WTC11 (cell line): ENCODE measurements around the gene ITPR1. TPM values are rescaled to one million over a fixed set of nuclear protein-coding genes. Genes with fewer than 3 reads are reported as not detected.

Experiments
- ATAC-seq: fragments of 200-7000 bp; cut with Tn5 transposase; 2 replicates; pipeline ENCODE4 v1.10.0; 2021; ENCODE audit warnings: mild to moderate bottlenecking, moderate library complexity
- CTCF ChIA-PET: fragments of 300-600 bp; sonication (Branson Sonifier 250); formaldehyde crosslinking; loops from one replicate; lab custom pipeline; 2021; ENCODE audit warnings: antibody characterized with exemption; lab: Charles Lee
- POLR2A ChIA-PET: fragments of 350-600 bp; sonication (Branson Sonifier 250); formaldehyde crosslinking; loops from one replicate; lab custom pipeline; 2021; ENCODE audit warnings: antibody characterized with exemption; lab: Charles Lee
- DNase-seq: peaks from one replicate; pipeline ENCODE4 v3.0.0; 2021; ENCODE audit warnings: low spot score
- H3K27ac Mint-ChIP-seq: 2 replicates; pipeline ENCODE4 v1.8.0; 2021; ENCODE audit warnings: mixed read lengths
- H3K27me3 Mint-ChIP-seq: 2 replicates; pipeline ENCODE4 v1.8.0; 2021; ENCODE audit warnings: low read depth, mild to moderate bottlenecking, moderate library complexity, mixed read lengths
- H3K36me3 Mint-ChIP-seq: 2 replicates; pipeline ENCODE4 v1.8.0; 2021; ENCODE audit warnings: mixed read lengths
- H3K4me1 Mint-ChIP-seq: 2 replicates; pipeline ENCODE4 v1.8.0; 2022; ENCODE audit warnings: mixed read lengths
- H3K4me3 Mint-ChIP-seq: 2 replicates; pipeline ENCODE4 v1.8.0; 2021; ENCODE audit warnings: mild to moderate bottlenecking, moderate library complexity, mixed read lengths
- H3K9me3 Mint-ChIP-seq: 2 replicates; pipeline ENCODE4 v1.8.0; 2021; ENCODE audit warnings: mixed read lengths
- CREM ChIP-seq: sonication (generic); formaldehyde crosslinking; IDR thresholded peaks from 2 replicates; pipeline ENCODE4 v1.8.1; 2022; ENCODE audit warnings: mild to moderate bottlenecking, missing genetic modification reagents, moderate library complexity
- ELF4 ChIP-seq: sonication (generic); formaldehyde crosslinking; IDR thresholded peaks from 2 replicates; pipeline ENCODE4 v1.8.1; 2022; ENCODE audit warnings: low read depth, mild to moderate bottlenecking, moderate library complexity, missing genetic modification reagents
- ETV6 ChIP-seq: sonication (generic); formaldehyde crosslinking; IDR thresholded peaks from 2 replicates; pipeline ENCODE4 v1.8.1; 2022; ENCODE audit warnings: mild to moderate bottlenecking, missing genetic modification reagents
- GABPB1 ChIP-seq: sonication (generic); formaldehyde crosslinking; IDR thresholded peaks from 2 replicates; pipeline ENCODE4 v1.8.1; 2023; ENCODE audit warnings: mild to moderate bottlenecking, missing genetic modification reagents
- HMGA2 ChIP-seq: fragments of 250-450 bp; sonication (Bioruptor Pico); IDR thresholded peaks from 2 replicates; pipeline ENCODE4 v1.4.0; 2021; ENCODE audit warnings: mild to moderate bottlenecking, moderate library complexity
- JUN ChIP-seq: sonication (generic); formaldehyde crosslinking; IDR thresholded peaks from 2 replicates; pipeline ENCODE4 v1.8.0; 2023; ENCODE audit warnings: mild to moderate bottlenecking, missing genetic modification reagents
- KAT7 ChIP-seq: sonication (generic); formaldehyde crosslinking; IDR thresholded peaks from 2 replicates; pipeline ENCODE4 v1.8.1; 2023; ENCODE audit warnings: missing genetic modification reagents, mild to moderate bottlenecking, borderline replicate concordance
- NR2C2 ChIP-seq: sonication (generic); formaldehyde crosslinking; IDR thresholded peaks from 2 replicates; pipeline ENCODE4 v1.8.0; 2022; ENCODE audit warnings: mild to moderate bottlenecking, missing genetic modification reagents
- NR3C1 ChIP-seq: sonication (generic); formaldehyde crosslinking; conservative IDR thresholded peaks from 2 replicates; pipeline ENCODE4 v1.8.1; 2023; ENCODE audit warnings: low read depth, mild to moderate bottlenecking, missing genetic modification reagents
- OVOL2 ChIP-seq: fragments of 250-450 bp; sonication (Bioruptor Pico); IDR thresholded peaks from 2 replicates; pipeline ENCODE4 v1.9.0; 2021; ENCODE audit warnings: mild to moderate bottlenecking, borderline replicate concordance
- RELA ChIP-seq: sonication (generic); formaldehyde crosslinking; IDR thresholded peaks from 2 replicates; pipeline ENCODE4 v1.8.1; 2022; ENCODE audit warnings: missing genetic modification reagents, mild to moderate bottlenecking, borderline replicate concordance
- TEAD4 ChIP-seq: sonication (generic); formaldehyde crosslinking; IDR thresholded peaks from 2 replicates; pipeline ENCODE4 v1.8.0; 2022; ENCODE audit warnings: mild to moderate bottlenecking, missing genetic modification reagents
- TP53 ChIP-seq: sonication (generic); formaldehyde crosslinking; IDR thresholded peaks from 2 replicates; pipeline ENCODE4 v1.8.1; 2023; ENCODE audit warnings: mild to moderate bottlenecking, missing genetic modification reagents
- ZBTB21 ChIP-seq: sonication (generic); formaldehyde crosslinking; IDR thresholded peaks from 2 replicates; pipeline ENCODE4 v1.8.1; 2023; ENCODE audit warnings: mild to moderate bottlenecking, missing genetic modification reagents, borderline replicate concordance
- ZNF138 ChIP-seq: sonication (generic); formaldehyde crosslinking; conservative IDR thresholded peaks from 2 replicates; pipeline ENCODE4 v1.8.1; 2022; ENCODE audit warnings: mild to moderate bottlenecking, moderate library complexity, missing genetic modification reagents
- ZNF396 ChIP-seq: fragments of 250-450 bp; sonication (Bioruptor Pico); IDR thresholded peaks from 2 replicates; pipeline ENCODE4 v1.8.0; 2021; ENCODE audit warnings: mild to moderate bottlenecking, moderate library complexity, borderline replicate concordance
- ZNF416 ChIP-seq: fragments of 250-450 bp; sonication (Bioruptor Pico); IDR thresholded peaks from 2 replicates; pipeline ENCODE4 v1.9.0; 2021; ENCODE audit warnings: mild to moderate bottlenecking, inconsistent platforms
- total RNA-seq: library from RNA; stranded (reverse); gene quantifications from 3 replicates; pipeline ENCODE4 v1.2.3, GENCODE V29; 2021
- TF ChIP-seq, protein P1 (sequence below): sonication (generic); formaldehyde crosslinking; IDR thresholded peaks from 2 replicates; pipeline ENCODE4 v1.8.1; 2022; ENCODE audit warnings: low read depth, missing genetic modification reagents, borderline replicate concordance
- TF ChIP-seq, protein P2 (sequence below): fragments of 250-450 bp; sonication (Bioruptor Pico); conservative IDR thresholded peaks from 2 replicates; pipeline ENCODE4 v1.9.0; 2021; ENCODE audit warnings: mild to moderate bottlenecking
- TF ChIP-seq, protein P3 (sequence below): sonication (generic); formaldehyde crosslinking; conservative IDR thresholded peaks from 2 replicates; pipeline ENCODE4 v1.8.1; 2022; ENCODE audit warnings: mild to moderate bottlenecking, missing genetic modification reagents
- TF ChIP-seq, protein P4 (sequence below): sonication (generic); formaldehyde crosslinking; conservative IDR thresholded peaks from 2 replicates; pipeline ENCODE4 v1.8.1; 2023; ENCODE audit warnings: mild to moderate bottlenecking, low read depth, missing genetic modification reagents, moderate library complexity
- TF ChIP-seq, protein P5 (sequence below): fragments of 250-450 bp; sonication (Bioruptor Pico); IDR thresholded peaks from 2 replicates; pipeline ENCODE4 v1.9.0; 2021; ENCODE audit warnings: mild to moderate bottlenecking
- TF ChIP-seq, protein P6 (sequence below): sonication (generic); formaldehyde crosslinking; IDR thresholded peaks from 2 replicates; pipeline ENCODE4 v1.8.1; 2022; ENCODE audit warnings: mild to moderate bottlenecking, missing genetic modification reagents, moderate library complexity, borderline replicate concordance

The ITPR1 gene
- total RNA-seq, 1 experiment from 2014 or later = 11.8 TPM

DNA sequence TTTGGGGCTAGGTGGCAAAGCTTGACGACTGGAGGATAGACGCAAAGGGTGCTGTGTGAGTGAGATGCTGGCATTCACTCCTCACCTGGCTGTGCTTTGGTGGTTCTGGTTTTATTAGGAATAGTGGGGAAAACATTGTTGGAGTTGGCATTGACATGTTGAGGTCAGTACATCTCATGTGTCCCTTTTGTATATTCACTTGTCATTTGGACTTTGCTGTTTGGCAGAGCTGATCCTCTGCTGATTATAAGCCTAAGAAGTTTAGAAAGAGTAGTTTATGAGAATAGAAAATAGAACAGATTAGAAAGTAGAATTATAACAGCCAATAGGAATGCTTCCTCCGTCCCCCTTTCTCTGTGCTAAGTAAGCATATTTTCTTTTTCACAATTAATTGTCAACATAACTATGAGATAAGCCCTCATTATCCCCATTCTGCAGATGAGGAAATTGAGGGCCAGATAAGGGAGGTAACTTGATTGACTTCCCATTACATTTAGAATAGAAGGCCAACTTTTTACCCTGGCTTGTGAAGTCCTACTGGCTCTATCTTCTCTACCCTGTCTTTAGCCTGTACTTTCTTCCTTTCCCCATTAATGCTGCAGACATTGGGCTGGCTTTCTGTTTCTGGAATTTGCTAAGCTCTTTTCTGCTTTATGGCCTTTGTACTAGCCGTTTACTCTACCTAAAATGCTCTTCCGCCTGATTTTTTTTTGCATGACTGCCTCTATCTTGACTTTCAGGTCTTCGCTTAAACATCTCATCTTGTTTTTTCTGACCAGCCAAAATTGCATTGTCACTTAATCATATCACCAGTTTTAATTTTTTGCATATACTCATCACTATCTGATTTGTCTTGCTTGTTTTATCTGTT, 12.8 kb downstream of the ITPR1 start (continued):
- no peak for TF ChIP-seq TP53
- TF ChIP-seq NR3C1 (CRISPR knock-in tag) = no peak
- TF ChIP-seq, protein P1, sequence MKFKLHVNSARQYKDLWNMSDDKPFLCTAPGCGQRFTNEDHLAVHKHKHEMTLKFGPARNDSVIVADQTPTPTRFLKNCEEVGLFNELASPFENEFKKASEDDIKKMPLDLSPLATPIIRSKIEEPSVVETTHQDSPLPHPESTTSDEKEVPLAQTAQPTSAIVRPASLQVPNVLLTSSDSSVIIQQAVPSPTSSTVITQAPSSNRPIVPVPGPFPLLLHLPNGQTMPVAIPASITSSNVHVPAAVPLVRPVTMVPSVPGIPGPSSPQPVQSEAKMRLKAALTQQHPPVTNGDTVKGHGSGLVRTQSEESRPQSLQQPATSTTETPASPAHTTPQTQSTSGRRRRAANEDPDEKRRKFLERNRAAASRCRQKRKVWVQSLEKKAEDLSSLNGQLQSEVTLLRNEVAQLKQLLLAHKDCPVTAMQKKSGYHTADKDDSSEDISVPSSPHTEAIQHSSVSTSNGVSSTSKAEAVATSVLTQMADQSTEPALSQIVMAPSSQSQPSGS = no peak
- TF ChIP-seq, protein P2, sequence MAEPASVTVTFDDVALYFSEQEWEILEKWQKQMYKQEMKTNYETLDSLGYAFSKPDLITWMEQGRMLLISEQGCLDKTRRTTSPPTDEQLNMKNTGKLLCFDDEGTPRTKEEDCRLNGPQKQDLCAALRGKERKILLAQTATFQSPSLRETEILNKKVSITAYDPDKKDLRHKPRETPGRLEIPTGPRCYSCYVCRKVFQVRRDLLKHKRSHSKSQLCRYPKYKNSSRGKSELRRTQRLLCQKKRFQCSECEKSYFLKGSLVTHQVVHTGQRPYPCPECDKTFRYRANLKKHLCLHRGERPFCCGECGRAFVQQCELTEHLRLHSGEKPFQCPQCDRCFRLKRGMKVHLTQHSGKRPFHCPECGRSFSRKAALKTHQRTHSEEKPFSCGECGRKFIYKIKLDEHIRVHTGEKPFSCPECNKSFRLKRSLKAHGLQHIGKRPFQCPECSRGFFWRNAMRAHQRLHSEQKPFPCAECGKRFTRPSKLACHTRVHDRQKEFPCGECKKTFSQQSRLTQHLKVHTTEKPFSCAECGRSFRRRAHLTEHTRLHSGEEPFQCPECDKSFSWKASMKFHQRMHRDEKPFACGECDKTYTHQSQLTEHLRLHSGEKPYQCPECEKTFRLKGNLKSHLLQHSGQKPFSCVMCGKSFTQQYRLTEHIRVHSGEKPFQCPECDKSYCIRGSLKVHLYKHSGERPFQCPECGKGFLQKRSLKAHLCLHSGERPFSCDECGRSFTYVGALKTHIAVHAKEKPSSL (CRISPR knock-in tag) = no peak
- TF ChIP-seq ELF4 (CRISPR knock-in tag) = no peak
- TF ChIP-seq, protein P3, sequence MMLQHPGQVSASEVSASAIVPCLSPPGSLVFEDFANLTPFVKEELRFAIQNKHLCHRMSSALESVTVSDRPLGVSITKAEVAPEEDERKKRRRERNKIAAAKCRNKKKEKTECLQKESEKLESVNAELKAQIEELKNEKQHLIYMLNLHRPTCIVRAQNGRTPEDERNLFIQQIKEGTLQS (CRISPR knock-in tag) = no peak
- no peak for TF ChIP-seq TEAD4 (CRISPR knock-in tag)
- no peak for TF ChIP-seq ZNF416 (CRISPR knock-in tag)
- no peak for TF ChIP-seq ZBTB21 (CRISPR knock-in tag)
- no peak for TF ChIP-seq KAT7 (CRISPR knock-in tag)
- TF ChIP-seq GABPB1 = no peak
- TF ChIP-seq ETV6 (CRISPR knock-in tag) = no peak
- TF ChIP-seq, all 79 proteins: peak for 0

DNA sequence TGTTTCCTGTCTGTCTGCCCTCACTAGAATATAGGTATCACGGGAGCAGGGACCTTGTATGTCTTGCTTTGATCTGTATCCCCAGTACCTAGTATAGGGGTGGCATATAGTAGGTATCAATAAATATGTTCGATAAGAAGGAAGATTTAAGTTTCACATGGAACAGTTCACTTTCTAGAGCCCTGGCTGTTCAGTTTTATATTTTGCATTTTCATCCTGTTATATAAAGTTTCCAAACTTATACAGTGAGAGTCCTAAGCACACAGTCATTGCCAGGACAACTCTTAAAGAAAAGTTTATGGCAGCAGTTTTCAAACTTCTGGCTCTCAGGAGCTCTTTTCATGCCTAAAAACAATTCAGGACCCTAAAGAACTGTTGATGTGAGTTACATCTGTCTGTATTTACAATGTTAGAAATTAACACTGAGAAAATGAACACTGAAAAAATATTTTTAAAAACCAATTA, 13.4 kb downstream of the ITPR1 start:
- ATAC-seq = no peak
- POLR2A ChIA-PET = interaction anchor here (0.7 kb wide), 1 partner anchor 11 kb away, joined by 4 read pairs; no protein-coding TSS in a partner anchor
- Mint-ChIP-seq H3K4me3 (no peak overlapping the region), H3K36me3 (no peaks in the 10 kb centered on the region)
- no peak for TF ChIP-seq ZNF396 (CRISPR knock-in tag)
- TF ChIP-seq RELA (CRISPR knock-in tag) = no peak
- TF ChIP-seq CREM (CRISPR knock-in tag) = no peak
- TF ChIP-seq, protein P4, sequence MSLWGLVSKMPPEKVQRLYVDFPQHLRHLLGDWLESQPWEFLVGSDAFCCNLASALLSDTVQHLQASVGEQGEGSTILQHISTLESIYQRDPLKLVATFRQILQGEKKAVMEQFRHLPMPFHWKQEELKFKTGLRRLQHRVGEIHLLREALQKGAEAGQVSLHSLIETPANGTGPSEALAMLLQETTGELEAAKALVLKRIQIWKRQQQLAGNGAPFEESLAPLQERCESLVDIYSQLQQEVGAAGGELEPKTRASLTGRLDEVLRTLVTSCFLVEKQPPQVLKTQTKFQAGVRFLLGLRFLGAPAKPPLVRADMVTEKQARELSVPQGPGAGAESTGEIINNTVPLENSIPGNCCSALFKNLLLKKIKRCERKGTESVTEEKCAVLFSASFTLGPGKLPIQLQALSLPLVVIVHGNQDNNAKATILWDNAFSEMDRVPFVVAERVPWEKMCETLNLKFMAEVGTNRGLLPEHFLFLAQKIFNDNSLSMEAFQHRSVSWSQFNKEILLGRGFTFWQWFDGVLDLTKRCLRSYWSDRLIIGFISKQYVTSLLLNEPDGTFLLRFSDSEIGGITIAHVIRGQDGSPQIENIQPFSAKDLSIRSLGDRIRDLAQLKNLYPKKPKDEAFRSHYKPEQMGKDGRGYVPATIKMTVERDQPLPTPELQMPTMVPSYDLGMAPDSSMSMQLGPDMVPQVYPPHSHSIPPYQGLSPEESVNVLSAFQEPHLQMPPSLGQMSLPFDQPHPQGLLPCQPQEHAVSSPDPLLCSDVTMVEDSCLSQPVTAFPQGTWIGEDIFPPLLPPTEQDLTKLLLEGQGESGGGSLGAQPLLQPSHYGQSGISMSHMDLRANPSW (CRISPR knock-in tag) = no peak
- no peak for TF ChIP-seq NR2C2 (CRISPR knock-in tag)
- no peak for TF ChIP-seq NR3C1 (CRISPR knock-in tag)
- no peak for TF ChIP-seq HMGA2
- no peak for TF ChIP-seq JUN
- TF ChIP-seq, protein P5, sequence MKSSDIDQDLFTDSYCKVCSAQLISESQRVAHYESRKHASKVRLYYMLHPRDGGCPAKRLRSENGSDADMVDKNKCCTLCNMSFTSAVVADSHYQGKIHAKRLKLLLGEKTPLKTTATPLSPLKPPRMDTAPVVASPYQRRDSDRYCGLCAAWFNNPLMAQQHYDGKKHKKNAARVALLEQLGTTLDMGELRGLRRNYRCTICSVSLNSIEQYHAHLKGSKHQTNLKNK (CRISPR knock-in tag) = no peak
- no peak for TF ChIP-seq ZNF138 (CRISPR knock-in tag)
- TF ChIP-seq, protein P6, sequence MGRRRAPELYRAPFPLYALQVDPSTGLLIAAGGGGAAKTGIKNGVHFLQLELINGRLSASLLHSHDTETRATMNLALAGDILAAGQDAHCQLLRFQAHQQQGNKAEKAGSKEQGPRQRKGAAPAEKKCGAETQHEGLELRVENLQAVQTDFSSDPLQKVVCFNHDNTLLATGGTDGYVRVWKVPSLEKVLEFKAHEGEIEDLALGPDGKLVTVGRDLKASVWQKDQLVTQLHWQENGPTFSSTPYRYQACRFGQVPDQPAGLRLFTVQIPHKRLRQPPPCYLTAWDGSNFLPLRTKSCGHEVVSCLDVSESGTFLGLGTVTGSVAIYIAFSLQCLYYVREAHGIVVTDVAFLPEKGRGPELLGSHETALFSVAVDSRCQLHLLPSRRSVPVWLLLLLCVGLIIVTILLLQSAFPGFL = no peak
- no peak for TF ChIP-seq OVOL2 (CRISPR knock-in tag)
- TF ChIP-seq, all 79 proteins: peak for 0
- CTCF ChIA-PET = no interaction called here
- no peak for DNase-seq
- Mint-ChIP-seq H3K27me3 (no peaks in the 10 kb centered on the region), H3K9me3 (no peaks in the 10 kb centered on the region), H3K27ac (no peak overlapping the region; the same call in 1 of the 2 replicates), H3K4me1 (peaks cover 22% of the 10 kb centered on the region)
